ENCODE results near the gene PKDCC. TPM values are rescaled to one million over a fixed set of nuclear protein-coding genes. Genes with fewer than 3 reads are reported as not detected.
A peak's percentile ranks its signal among the peaks of the same experiment; 100 is the strongest.

PKDCC gene
- total and polyA plus RNA-seq, 4 donors: 2.0 to 76.0 (median 19.8) TPM

DNA sequence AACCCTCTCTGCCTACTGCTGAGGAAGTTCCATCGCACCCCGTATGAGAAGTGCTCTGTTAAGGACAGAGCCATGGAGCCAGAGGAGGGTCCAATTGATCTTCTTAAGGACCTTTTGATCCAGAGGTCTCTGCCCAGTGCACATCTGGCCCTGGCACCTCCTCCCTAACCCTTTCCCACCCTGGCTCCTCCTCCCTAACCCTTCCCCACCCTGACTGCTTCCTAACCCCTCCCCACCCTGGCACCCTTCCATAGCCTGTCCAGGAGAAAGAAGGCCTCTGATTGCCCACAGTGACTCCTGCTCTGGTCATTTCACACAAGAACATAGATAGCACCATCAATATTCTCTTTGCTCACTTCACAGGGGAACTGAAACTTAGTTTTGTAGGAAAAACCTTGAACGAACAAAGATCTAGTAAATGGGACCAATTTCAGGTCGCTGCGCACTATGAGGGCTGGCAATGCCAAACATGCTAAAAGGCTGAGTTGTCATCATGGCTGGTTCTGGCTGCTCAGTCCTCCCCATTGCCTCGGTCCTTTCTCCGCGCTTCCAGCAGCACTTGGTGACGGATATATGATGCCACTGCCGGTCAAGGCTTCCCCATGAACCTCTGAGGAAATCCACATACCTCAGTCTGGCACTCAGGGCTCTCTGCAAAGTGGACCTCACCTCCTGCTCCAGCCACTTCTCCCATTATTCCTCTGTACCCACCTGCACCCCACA is 49.2 kb downstream of the PKDCC start:
- H3K4me1 ChIP-seq (ENCODE audit: control insufficient read depth in 4 of 4, insufficient read depth in 4 of 4, low read length in 3 of 4): peaks cover 5 to 32% (median 14%) of the 10 kb centered on the region in 4 donors
- no peak for DNase-seq (ENCODE audit: low spot score)
- 85% methylated on average over 10 of the region's 10 CpGs for WGBS

DNA sequence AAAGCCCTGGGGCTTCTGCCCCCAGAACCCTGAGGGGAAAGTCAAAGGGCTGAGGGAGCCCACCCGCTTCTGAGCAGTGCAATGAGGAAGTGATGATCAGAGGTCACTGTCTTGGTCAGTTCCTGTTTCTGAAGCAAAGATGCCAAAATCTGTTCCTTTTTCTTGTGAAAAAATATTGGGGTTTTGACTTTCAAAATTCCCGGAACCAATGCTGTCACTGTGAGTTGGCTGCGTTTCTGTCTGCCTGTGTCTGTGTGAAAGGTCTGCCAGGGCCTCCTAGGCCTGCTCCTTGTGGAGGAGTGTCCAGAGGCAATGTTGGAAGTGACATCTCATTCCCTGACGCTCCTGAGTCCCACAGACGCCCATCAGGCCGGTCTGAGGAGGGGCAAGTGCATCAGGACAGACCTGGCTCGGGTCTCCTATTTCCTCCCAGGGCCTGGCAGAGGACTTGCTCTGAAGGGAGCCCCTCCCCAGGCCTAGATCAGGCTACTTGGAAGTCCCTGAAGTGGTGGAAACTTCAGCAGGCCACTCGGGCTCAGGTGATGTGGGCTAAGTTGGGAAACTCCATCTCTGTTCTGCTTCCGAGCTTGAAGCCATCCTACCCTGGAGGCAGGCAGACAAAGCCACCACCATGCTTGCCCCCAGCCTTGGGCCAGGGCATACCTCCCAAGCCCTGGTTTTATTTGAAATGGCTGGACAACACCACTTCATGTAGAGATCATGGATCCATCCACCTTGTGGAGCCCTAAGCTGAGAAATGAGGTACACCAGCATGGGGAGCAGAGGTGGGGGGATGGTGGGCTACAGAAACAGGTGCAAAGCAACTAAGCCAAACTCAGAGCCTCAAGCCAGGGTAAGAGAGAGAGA is 51.0 kb downstream of the PKDCC start:
- no peaks in the 10 kb centered on the region for H3K9me3 ChIP-seq (ENCODE audit: control insufficient read depth in 4 of 4, low read length in 3 of 4)
- peak overlapping the region in 1 of 2 donors; percentile 19 for H3K9ac ChIP-seq (ENCODE audit: low read depth in 1 of 2, low read length in 2 of 2)
- no peaks in the 10 kb centered on the region for H3K36me3 ChIP-seq (ENCODE audit: control insufficient read depth in 4 of 4, insufficient read depth in 3 of 4, low read depth in 1 of 4, low read length in 3 of 4)
- no peaks in the 10 kb centered on the region for H3K27me3 ChIP-seq (ENCODE audit: control insufficient read depth in 4 of 4, insufficient read depth in 4 of 4, low read length in 3 of 4)
- DNase-seq (ENCODE audit: low spot score): no peak
- peaks cover 2 to 27% (median 9%) of the 10 kb centered on the region in 4 donors for H3K4me1 ChIP-seq (ENCODE audit: control insufficient read depth in 4 of 4, insufficient read depth in 4 of 4, low read length in 3 of 4)
- TF ChIP-seq FOXA2 (IDR thresholded peaks at IDR 0.05): no peak
- TF ChIP-seq, protein P1, sequence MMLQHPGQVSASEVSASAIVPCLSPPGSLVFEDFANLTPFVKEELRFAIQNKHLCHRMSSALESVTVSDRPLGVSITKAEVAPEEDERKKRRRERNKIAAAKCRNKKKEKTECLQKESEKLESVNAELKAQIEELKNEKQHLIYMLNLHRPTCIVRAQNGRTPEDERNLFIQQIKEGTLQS (IDR thresholded peaks at IDR 0.05): no peak
- TF ChIP-seq RXRA (IDR thresholded peaks at IDR 0.05): no peak
- peak; percentile 28 to 39 for TF ChIP-seq RAD21 (IDR thresholded peaks at IDR 0.05)
- TF ChIP-seq, protein P2, sequence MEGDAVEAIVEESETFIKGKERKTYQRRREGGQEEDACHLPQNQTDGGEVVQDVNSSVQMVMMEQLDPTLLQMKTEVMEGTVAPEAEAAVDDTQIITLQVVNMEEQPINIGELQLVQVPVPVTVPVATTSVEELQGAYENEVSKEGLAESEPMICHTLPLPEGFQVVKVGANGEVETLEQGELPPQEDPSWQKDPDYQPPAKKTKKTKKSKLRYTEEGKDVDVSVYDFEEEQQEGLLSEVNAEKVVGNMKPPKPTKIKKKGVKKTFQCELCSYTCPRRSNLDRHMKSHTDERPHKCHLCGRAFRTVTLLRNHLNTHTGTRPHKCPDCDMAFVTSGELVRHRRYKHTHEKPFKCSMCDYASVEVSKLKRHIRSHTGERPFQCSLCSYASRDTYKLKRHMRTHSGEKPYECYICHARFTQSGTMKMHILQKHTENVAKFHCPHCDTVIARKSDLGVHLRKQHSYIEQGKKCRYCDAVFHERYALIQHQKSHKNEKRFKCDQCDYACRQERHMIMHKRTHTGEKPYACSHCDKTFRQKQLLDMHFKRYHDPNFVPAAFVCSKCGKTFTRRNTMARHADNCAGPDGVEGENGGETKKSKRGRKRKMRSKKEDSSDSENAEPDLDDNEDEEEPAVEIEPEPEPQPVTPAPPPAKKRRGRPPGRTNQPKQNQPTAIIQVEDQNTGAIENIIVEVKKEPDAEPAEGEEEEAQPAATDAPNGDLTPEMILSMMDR (IDR thresholded peaks at IDR 0.05; ENCODE audit: low read depth, low read length, missing input control): no peak
- no peak for TF ChIP-seq YY1 (IDR thresholded peaks at IDR 0.05)
- TF ChIP-seq, protein P3, sequence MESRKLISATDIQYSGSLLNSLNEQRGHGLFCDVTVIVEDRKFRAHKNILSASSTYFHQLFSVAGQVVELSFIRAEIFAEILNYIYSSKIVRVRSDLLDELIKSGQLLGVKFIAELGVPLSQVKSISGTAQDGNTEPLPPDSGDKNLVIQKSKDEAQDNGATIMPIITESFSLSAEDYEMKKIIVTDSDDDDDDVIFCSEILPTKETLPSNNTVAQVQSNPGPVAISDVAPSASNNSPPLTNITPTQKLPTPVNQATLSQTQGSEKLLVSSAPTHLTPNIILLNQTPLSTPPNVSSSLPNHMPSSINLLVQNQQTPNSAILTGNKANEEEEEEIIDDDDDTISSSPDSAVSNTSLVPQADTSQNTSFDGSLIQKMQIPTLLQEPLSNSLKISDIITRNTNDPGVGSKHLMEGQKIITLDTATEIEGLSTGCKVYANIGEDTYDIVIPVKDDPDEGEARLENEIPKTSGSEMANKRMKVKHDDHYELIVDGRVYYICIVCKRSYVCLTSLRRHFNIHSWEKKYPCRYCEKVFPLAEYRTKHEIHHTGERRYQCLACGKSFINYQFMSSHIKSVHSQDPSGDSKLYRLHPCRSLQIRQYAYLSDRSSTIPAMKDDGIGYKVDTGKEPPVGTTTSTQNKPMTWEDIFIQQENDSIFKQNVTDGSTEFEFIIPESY (IDR thresholded peaks at IDR 0.05): no peak
- no peak for TF ChIP-seq HNF4A (conservative IDR thresholded peaks at IDR 0.05)
- H3K27ac ChIP-seq (ENCODE audit: low read depth in 1 of 2, low read length in 2 of 2): peak overlapping the region; percentile 75 to 94
- WGBS: 50% methylated on average over 9 of the region's 9 CpGs
- no peak overlapping the region for H3K4me3 ChIP-seq (ENCODE audit: low read depth in 1 of 3, low read length in 3 of 3)

More for the DNA sequence above, 49.2 kb downstream of the PKDCC start:
- Histone ChIP-seq H3K9ac (ENCODE audit: low read depth in 1 of 2, low read length in 2 of 2) (no peak overlapping the region), H3K36me3 (ENCODE audit: control insufficient read depth in 4 of 4, insufficient read depth in 3 of 4, low read depth in 1 of 4, low read length in 3 of 4) (no peaks in the 10 kb centered on the region), H3K4me3 (ENCODE audit: low read depth in 1 of 3, low read length in 3 of 3) (no peak overlapping the region), H3K27ac (ENCODE audit: low read depth in 1 of 2, low read length in 2 of 2) (peak overlapping the region; percentile 7 to 21), H3K27me3 (ENCODE audit: control insufficient read depth in 4 of 4, insufficient read depth in 4 of 4, low read length in 3 of 4) (no peaks in the 10 kb centered on the region), H3K9me3 (ENCODE audit: control insufficient read depth in 4 of 4, low read length in 3 of 4) (no peaks in the 10 kb centered on the region)
- TF ChIP-seq, protein P4, sequence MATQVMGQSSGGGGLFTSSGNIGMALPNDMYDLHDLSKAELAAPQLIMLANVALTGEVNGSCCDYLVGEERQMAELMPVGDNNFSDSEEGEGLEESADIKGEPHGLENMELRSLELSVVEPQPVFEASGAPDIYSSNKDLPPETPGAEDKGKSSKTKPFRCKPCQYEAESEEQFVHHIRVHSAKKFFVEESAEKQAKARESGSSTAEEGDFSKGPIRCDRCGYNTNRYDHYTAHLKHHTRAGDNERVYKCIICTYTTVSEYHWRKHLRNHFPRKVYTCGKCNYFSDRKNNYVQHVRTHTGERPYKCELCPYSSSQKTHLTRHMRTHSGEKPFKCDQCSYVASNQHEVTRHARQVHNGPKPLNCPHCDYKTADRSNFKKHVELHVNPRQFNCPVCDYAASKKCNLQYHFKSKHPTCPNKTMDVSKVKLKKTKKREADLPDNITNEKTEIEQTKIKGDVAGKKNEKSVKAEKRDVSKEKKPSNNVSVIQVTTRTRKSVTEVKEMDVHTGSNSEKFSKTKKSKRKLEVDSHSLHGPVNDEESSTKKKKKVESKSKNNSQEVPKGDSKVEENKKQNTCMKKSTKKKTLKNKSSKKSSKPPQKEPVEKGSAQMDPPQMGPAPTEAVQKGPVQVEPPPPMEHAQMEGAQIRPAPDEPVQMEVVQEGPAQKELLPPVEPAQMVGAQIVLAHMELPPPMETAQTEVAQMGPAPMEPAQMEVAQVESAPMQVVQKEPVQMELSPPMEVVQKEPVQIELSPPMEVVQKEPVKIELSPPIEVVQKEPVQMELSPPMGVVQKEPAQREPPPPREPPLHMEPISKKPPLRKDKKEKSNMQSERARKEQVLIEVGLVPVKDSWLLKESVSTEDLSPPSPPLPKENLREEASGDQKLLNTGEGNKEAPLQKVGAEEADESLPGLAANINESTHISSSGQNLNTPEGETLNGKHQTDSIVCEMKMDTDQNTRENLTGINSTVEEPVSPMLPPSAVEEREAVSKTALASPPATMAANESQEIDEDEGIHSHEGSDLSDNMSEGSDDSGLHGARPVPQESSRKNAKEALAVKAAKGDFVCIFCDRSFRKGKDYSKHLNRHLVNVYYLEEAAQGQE (IDR thresholded peaks at IDR 0.05): no peak
- TF ChIP-seq HNF4G (IDR thresholded peaks at IDR 0.05): no peak
- no peak for TF ChIP-seq NR2F2 (IDR thresholded peaks at IDR 0.05)
- no peak for TF ChIP-seq YY1 (IDR thresholded peaks at IDR 0.05)
- no peak for TF ChIP-seq RXRA (IDR thresholded peaks at IDR 0.05)
- TF ChIP-seq, protein P3 (IDR thresholded peaks at IDR 0.05): no peak
- no peak for TF ChIP-seq EGR1 (IDR thresholded peaks at IDR 0.05; ENCODE audit: low read depth in 2 of 2)

Measured in liver (tissue), 9 donors.